IMR-90 (cell line): ENCODE data around the gene AICDA. TPM values are rescaled to one million over a fixed set of nuclear protein-coding genes. Genes with fewer than 3 reads are reported as not detected.

Experiments
- ATAC-seq: fragments of 200-7000 bp; cut with Tn5 transposase; 2 replicates; pipeline ENCODE4 v1.9.1; 2020; ENCODE audit warnings: low read depth, mild to moderate bottlenecking, moderate library complexity
- BruUV-seq: library from RNA; stranded (reverse); fragments of 400-500 nt; replicated peaks from 2 replicates; lab custom pipeline; 2021; lab: Mats Ljungman, UMichigan
- CTCF ChIA-PET: fragments of 300-600 bp; formaldehyde crosslinking; extraction: SDS; loops from one replicate; lab custom pipeline; 2021; ENCODE audit warnings: antibody characterized with exemption; lab: Yijun Ruan, JAX
- POLR2A ChIA-PET: fragments of 300-600 bp; sonication (Branson Sonifier 250); formaldehyde crosslinking; loops from one replicate; lab custom pipeline; 2022; ENCODE audit warnings: antibody characterized with exemption; ENCODE audit not compliant: unreplicated experiment; lab: Charles Lee
- DNase-seq: peaks from one replicate; pipeline ENCODE4 v3.0.0; 2013
- H2AFZ ChIP-seq: replicated peaks from 2 replicates; pipeline ENCODE3; 2013; ENCODE audit warnings: low read length, mild to moderate bottlenecking; ENCODE audit not compliant: poor library complexity
- H2AK5ac ChIP-seq: 2 replicates; pipeline ENCODE4 v1.6.1; 2013; ENCODE audit warnings: low read depth, low read length, inconsistent platforms
- H2AK9ac ChIP-seq: replicated peaks from 2 replicates; pipeline ENCODE3; 2013; ENCODE audit warnings: mild to moderate bottlenecking, low read depth, low read length, moderate library complexity; ENCODE audit not compliant: poor library complexity
- H2BK120ac ChIP-seq: 2 replicates; pipeline ENCODE4 v1.6.1; 2013; ENCODE audit warnings: low read depth, low read length, inconsistent platforms
- H2BK15ac ChIP-seq: 3 replicates; pipeline ENCODE4 v1.6.1; 2013; ENCODE audit warnings: low read depth, low read length, inconsistent platforms
- H2BK20ac ChIP-seq: 2 replicates; pipeline ENCODE4 v1.6.1; 2013; ENCODE audit warnings: low read depth, mild to moderate bottlenecking, inconsistent platforms, low read length, moderate library complexity
- H2BK5ac ChIP-seq: 2 replicates; pipeline ENCODE4 v1.6.1; 2013; ENCODE audit warnings: mild to moderate bottlenecking, low read depth, low read length, inconsistent platforms; ENCODE audit not compliant: poor library complexity, severe bottlenecking
- H3K14ac ChIP-seq: replicated peaks from 2 replicates; pipeline ENCODE4 v1.6.1; 2013; ENCODE audit warnings: low read depth, low read length, inconsistent platforms
- H3K18ac ChIP-seq: 2 replicates; pipeline ENCODE4 v1.6.1; 2013; ENCODE audit warnings: low read depth, low read length, control low read depth
- H3K23ac ChIP-seq: 2 replicates; pipeline ENCODE4 v1.6.1; 2013; ENCODE audit warnings: low read depth, low read length, inconsistent platforms
- H3K27ac ChIP-seq: 2 replicates; pipeline ENCODE4 v1.5.1; 2013; ENCODE audit warnings: mild to moderate bottlenecking, control low read depth, low read length; ENCODE audit not compliant: insufficient read depth
- H3K27me3 ChIP-seq: 2 replicates; pipeline ENCODE4 v1.6.1; 2013; ENCODE audit warnings: low read length; ENCODE audit not compliant: control insufficient read depth, insufficient read depth
- H3K36me3 ChIP-seq: 2 replicates; pipeline ENCODE4 v1.6.1; 2013; ENCODE audit warnings: low read length, mixed read lengths; ENCODE audit not compliant: control insufficient read depth, insufficient read depth
- H3K4ac ChIP-seq: 2 replicates; pipeline ENCODE4 v1.6.1; 2013; ENCODE audit warnings: low read depth, low read length, inconsistent platforms
- H3K4me1 ChIP-seq: 2 replicates; pipeline ENCODE4 v1.6.1; 2013; ENCODE audit warnings: low read length, mixed read lengths; ENCODE audit not compliant: control insufficient read depth, insufficient read depth
- H3K4me2 ChIP-seq: 2 replicates; pipeline ENCODE4 v1.6.1; 2013; ENCODE audit warnings: low read depth, mild to moderate bottlenecking, control low read depth, low read length, moderate library complexity
- H3K4me3 ChIP-seq: 2 replicates; pipeline ENCODE4 v1.5.1; 2013; ENCODE audit warnings: low read depth, mild to moderate bottlenecking, control low read depth, low read length, moderate library complexity; ENCODE audit not compliant: insufficient read depth
- H3K56ac ChIP-seq: 2 replicates; pipeline ENCODE4 v1.6.1; 2013; ENCODE audit warnings: low read length, inconsistent platforms; ENCODE audit not compliant: insufficient read depth; ENCODE audit errors: extremely low read depth
- H3K79me1 ChIP-seq, 2 experiments: 2 replicates each; pipeline ENCODE4 v1.6.1; 2013; ENCODE audit warnings: low read length in 2 of 2, inconsistent platforms in 1 of 2, low read depth in 1 of 2
- H3K9ac ChIP-seq: 2 replicates; pipeline ENCODE4 v1.6.1; 2013; ENCODE audit warnings: low read depth, low read length, control low read depth
- H3K9me1 ChIP-seq: 2 replicates; pipeline ENCODE4 v1.6.1; 2013; ENCODE audit warnings: low read length, inconsistent platforms; ENCODE audit not compliant: insufficient read depth
- H3K9me3 ChIP-seq: 2 replicates; pipeline ENCODE4 v1.6.1; 2013; ENCODE audit warnings: low read length; ENCODE audit not compliant: control insufficient read depth, insufficient read depth
- H4K20me1 ChIP-seq: 2 replicates; pipeline ENCODE4 v1.6.1; 2013; ENCODE audit warnings: low read length, inconsistent platforms; ENCODE audit not compliant: insufficient read depth
- H4K5ac ChIP-seq: 2 replicates; pipeline ENCODE4 v1.6.1; 2013; ENCODE audit warnings: mild to moderate bottlenecking, low read depth, low read length, control low read depth
- H4K8ac ChIP-seq, 2 experiments: 2 replicates each; pipeline ENCODE4 v1.6.1; 2013; ENCODE audit warnings: low read depth in 2 of 2, low read length in 2 of 2, control low read depth in 1 of 2, inconsistent platforms in 1 of 2
- H4K91ac ChIP-seq: 2 replicates; pipeline ENCODE4 v1.6.1; 2013; ENCODE audit warnings: low read depth, low read length, inconsistent platforms; ENCODE audit not compliant: insufficient read depth
- CHD1 ChIP-seq: IDR thresholded peaks from 2 replicates; pipeline ENCODE4 v1.6.1; 2012; ENCODE audit warnings: low read depth, low read length, improper control_type of control experiment
- CTCF ChIP-seq: conservative IDR thresholded peaks from 2 replicates; pipeline ENCODE4 v1.5.1; 2012; ENCODE audit warnings: mild to moderate bottlenecking, low read depth, low read length, improper control_type of control experiment
- RAD21 ChIP-seq: IDR thresholded peaks from 2 replicates; pipeline ENCODE4 v1.6.1; 2012; ENCODE audit warnings: low read length, improper control_type of control experiment
- SMC3 ChIP-seq: fragments of 150-350 bp; IDR thresholded peaks from 2 replicates; pipeline ENCODE4 v1.6.1; 2016; ENCODE audit warnings: low read depth, mild to moderate bottlenecking, antibody characterized with exemption, low read length, moderate library complexity
- WGBS, 2 experiments: methylation state at CpG; one replicate each; pipeline versions ENCODE4 v1.1.5 to v1.1.7; 2013; ENCODE audit warnings: missing lambda C conversion rate in 2 of 2; ENCODE audit not compliant: insufficient read length in 1 of 2; ENCODE audit errors: extremely low coverage in 2 of 2; 5-methylcytosine and 5-hydroxymethylcytosine counted together
- dilution Hi-C: fragments of 300-500 bp; cut with HindIII; formaldehyde crosslinking; loops from one replicate; pipeline ENCODE4 v1.14.3; 2018; ENCODE audit warnings: low sequenced_read_pairs; ENCODE audit not compliant: unreplicated experiment
- in situ Hi-C: fragments of 300-500 bp; cut with MboI; formaldehyde crosslinking; loops from 3 replicates; pipeline ENCODE4 v1.14.3; 2019; ENCODE audit warnings: low sequenced_read_pairs, inconsistent platforms, mixed read lengths
- intact Hi-C: fragments of 100-400 bp; cut with micrococcal nuclease; formaldehyde crosslinking; loops from 2 replicates; pipeline ENCODE4 v1.10.0; 2022
- polyA plus RNA-seq, 3 experiments: library from polyadenylated mRNA; depleted of rRNA; stranded (reverse); fragments of >200 nt; gene quantifications; 2 replicates each; pipeline ENCODE4 v1.2.3, GENCODE V29; 2012; ENCODE audit warnings: low replicate concordance in 1 of 3
- total RNA-seq: library from RNA; depleted of rRNA; stranded (reverse); fragments of >200 nt; gene quantifications from 2 replicates; pipeline ENCODE4 v1.2.3, GENCODE V29; 2012

Gene AICDA
- total and polyA plus RNA-seq, 2 of the 4 experiments (the other 2 are of a cell fraction): not detected

GRCh38 chr12:8609061-8609570 lies 3.5 kb downstream of the AICDA start:
- BruUV-seq: no TSS peak
- POLR2A ChIA-PET: interaction anchor here (0.6 kb wide), 1 partner anchor 439 kb away, joined by 12 read pairs; no protein-coding TSS in a partner anchor
- intact Hi-C loops: loop anchor here (1.0 kb wide), 1 partner anchor 65 kb away; no protein-coding TSS in a partner anchor

More at GRCh38 chr12:8609061-8609570, 3.5 kb downstream of the AICDA start:
- Histone ChIP-seq H2AK9ac (no peak overlapping the region), H2BK15ac (no peak overlapping the region), H3K9me1 (no peaks in the 10 kb centered on the region), H4K91ac (no peak overlapping the region), H3K36me3 (no peaks in the 10 kb centered on the region), H2AK5ac (no peak overlapping the region), H3K9ac (no peak overlapping the region), H3K4me2 (peak overlapping the region; percentile 71; the same call in 1 of the 2 replicates), H4K20me1 (no peaks in the 10 kb centered on the region), H3K23ac (no peak overlapping the region), H3K27ac (no peak overlapping the region), H3K27me3 (no peaks in the 10 kb centered on the region), H3K14ac (no peak overlapping the region), H4K5ac (no peak overlapping the region), H2AFZ (no peak overlapping the region), H3K4ac (no peak overlapping the region), H2BK5ac (no peak overlapping the region), H3K9me3 (no peaks in the 10 kb centered on the region), H2BK20ac (no peak overlapping the region), H3K79me1 (no peaks in the 10 kb centered on the region), H3K18ac (no peak overlapping the region), H2BK120ac (no peak overlapping the region), H3K4me3 (no peak overlapping the region), H4K8ac (no peak overlapping the region), H3K56ac (no peak overlapping the region), H3K4me1 (no peaks in the 10 kb centered on the region)
- WGBS, 2 experiments: no CpG with 5 or more reads among the region's 5 CpGs
- in situ Hi-C loops: no loop called here
- dilution Hi-C loops: no loop called here
- peak; percentile 47 for DNase-seq
- CTCF ChIA-PET: interaction anchor here (0.6 to 2.9 kb wide), 7 partner anchors 9 to 623 kb away, joined by 3 to 9 read pairs (median 4); partner anchors contain the start of gene M6PR
- ATAC-seq: peak; percentile 82
- TF ChIP-seq CTCF: peak; percentile 58
- peak; percentile 35; the same call in 1 of the 2 replicates for TF ChIP-seq RAD21
- TF ChIP-seq SMC3: peak; percentile 11; the same call in 1 of the 2 replicates
- TF ChIP-seq CHD1: no peak
